GM12874 (cell line): ENCODE data around the gene KRT6A.

Experiments used
- CTCF ChIP-seq: IDR thresholded peaks from 2 replicates; pipeline ENCODE4 v1.5.1; 2011; ENCODE audit warnings: low read depth, mild to moderate bottlenecking, control low read depth, low read length, moderate library complexity; ENCODE audit not compliant: insufficient read depth

Gene KRT6A

DNA sequence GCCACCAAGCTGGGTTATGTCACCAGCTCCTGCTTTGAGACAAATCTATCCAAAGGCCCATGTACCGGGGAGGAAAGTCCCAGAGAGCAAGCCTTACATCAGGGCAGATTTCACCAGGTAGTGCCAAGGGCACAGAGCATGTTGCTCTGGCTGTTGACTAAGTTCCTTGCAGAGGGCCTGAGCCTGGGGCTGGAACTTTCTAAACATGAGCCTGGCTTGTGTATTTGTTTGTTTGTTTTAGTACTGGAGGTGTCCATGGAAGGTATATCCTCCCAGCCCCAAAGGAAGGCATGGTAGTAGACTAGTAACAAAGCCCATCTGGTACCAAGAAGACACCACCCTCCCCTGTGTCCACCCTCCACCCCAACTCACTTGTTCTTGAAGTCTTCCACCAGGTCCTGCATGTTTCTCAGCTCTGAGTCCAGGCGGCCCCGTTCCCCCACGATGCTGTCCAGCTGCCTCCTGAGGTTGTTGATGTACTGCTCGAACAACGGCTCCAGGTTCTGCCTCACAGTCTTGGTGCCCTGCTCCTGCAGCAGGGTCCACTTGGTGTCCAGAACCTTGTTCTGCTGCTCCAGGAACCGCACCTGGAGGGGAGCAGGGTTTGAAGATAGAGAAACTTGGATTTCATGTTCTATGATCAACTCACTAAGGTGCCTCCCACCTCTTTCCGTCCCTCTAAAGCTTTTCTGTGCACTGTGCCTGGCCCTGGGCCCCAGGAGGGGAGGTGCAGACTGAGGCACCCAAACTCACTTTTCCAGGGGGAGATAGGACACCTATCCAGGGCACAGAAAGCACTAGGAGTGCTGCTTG, 25.7 kb upstream of the KRT6A start:
- no peak for TF ChIP-seq CTCF

- TF ChIP-seq CTCF, result no peak
Measured at GRCh38 chr12:52517888-52518287, 24.8 kb upstream of the KRT6A start.

GRCh38 chr12:52517005-52517835, 24.2 kb upstream of the KRT6A start:
- TF ChIP-seq CTCF, result no peak

DNA sequence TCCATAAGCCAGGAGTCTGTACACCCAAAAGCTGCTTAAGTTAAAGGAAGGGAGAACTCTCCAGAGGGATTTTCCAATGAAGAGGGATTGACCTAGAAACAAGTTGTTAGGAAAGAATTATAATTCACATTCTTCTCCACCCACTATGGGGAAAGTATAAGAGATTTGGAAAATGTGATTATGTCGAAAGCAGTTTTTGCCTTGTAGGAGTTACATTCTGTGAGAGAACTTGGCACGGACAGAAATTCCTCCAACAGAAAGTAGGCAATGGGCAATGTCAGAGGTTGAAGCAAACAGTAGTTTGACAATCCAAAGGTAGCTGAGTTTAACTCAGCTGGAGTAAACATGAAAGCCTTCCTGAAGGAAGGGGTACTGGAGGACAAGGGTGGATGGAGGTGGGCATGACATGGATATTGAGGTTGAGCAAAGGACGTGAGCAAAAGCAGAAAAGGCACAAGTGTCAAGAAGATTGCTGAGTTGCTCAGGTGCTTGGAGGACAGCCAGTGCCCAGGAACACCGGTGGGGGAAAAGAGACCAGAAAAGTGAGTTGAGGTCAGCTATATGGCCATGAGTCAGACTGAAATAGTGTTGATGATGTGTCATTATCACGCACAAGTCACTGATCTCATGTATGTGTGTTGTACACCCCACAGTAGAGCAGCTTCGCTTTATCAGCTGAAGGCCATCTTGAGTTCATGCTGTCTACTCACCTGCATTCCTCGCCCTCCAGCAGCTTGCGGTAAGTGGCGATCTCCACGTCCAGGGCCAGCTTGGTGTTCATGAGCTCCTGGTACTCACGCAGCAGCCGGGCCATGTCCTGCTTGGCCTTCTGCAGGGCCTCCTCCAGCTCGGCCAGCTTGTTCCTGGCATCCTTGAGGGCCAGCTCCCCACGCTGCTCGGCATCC, 23.1 kb upstream of the KRT6A start:
- no peak for TF ChIP-seq CTCF

- TF ChIP-seq CTCF, result no peak
Measured at GRCh38 chr12:52515319-52515646, 22.2 kb upstream of the KRT6A start.

DNA sequence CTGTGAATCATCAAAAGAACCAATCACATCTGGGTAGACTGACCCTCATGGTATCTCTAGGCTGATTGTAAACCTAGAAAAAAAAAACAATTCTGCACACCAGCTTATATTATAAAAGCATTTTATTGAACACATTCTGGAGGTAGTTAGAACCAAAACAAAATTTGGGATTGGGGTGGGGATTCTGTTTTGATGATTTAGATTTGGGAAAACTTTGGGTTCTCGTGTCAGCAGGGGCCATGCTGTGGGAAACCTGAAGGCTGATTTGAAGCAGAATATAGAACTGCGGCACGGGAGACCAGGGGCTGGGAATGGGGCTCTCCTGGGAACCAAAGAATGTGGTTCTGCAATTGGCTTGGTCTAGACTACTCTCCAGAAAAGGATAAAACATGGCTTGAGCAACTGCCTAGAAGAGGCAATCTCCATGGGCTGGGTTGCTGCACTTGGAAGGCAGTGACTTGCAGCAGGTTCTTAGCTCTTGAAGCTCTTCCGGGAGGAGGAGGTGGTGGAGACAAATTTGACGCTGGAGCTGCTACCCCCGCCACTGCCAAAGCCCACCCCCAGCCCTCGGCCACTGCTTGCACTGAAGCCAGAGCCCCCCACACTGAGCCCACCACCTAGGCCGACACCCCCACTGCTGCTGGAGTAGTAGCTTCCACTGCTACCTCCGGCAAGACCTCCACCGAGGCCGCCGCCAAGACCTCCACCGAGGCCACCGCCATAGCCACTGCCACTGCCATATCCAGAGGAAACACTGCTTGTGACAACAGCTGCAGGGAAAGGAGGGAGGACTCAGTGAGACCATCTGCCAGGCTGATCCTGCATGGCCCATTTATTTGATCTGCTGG, 21.6 kb upstream of the KRT6A start:
- TF ChIP-seq CTCF, result no peak
